Urothelium cell line (cell line): ENCODE measurements around the gene CDC42EP1.
"Not testable (repeated sequence)": the region's sequence is repeated elsewhere in the genome, so short reads cannot be mapped to it uniquely, and the experiment has no call there.

Experiments
- DNase-seq: peaks from one replicate; pipeline ENCODE4 v3.0.0; 2011; ENCODE audit warnings: low spot score, mixed read lengths
- FAIRE-seq: peaks from 2 replicates; lab custom pipeline; 2011; peaks lifted over from hg19 to GRCh38; lab: Jason Lieb, UNC

Gene CDC42EP1, protein sequence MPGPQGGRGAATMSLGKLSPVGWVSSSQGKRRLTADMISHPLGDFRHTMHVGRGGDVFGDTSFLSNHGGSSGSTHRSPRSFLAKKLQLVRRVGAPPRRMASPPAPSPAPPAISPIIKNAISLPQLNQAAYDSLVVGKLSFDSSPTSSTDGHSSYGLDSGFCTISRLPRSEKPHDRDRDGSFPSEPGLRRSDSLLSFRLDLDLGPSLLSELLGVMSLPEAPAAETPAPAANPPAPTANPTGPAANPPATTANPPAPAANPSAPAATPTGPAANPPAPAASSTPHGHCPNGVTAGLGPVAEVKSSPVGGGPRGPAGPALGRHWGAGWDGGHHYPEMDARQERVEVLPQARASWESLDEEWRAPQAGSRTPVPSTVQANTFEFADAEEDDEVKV

DNA sequence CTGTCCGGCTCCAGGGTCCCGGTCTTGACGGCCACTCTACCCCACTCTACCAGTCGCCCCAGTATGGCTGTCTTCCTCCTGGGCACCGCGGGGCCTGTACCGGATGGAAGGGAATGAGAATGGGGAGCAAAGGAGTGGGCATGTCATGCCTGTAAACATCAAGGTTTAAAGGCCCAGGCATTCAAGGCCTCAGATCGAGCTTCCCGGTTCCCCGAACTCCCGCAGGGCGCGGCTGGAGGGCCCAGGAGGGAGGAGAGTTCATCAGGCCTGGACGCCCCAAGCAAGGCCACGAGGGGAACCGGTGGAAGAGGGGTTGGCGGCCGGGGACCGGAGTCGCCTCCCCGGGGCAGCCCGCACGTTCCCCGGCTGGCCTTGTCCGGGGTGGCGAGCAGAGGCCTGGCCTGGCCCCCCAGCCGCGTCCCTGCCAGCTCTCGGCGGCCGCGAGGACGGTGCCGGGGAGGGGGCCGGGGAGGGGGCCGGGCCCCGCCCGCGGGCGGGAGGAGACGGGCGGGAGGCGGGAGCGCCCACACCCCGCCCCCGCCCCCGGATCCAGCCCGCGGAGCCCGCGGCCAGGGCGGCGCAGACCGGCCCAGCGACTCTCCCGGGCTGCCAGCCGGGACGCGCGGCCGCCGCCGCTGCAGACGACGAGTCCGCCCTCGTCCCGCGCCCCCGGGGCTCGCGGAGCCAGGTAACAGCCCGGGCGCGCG is at the start of gene CDC42EP1:
CDC42EP1 (plus strand) TSS at position 580 of the 707 bp plus-strand sequence. CDS start 5,870 bp downstream, outside the sequence.
- DNase-seq (peak; percentile 88), FAIRE-seq (no peak)

DNA sequence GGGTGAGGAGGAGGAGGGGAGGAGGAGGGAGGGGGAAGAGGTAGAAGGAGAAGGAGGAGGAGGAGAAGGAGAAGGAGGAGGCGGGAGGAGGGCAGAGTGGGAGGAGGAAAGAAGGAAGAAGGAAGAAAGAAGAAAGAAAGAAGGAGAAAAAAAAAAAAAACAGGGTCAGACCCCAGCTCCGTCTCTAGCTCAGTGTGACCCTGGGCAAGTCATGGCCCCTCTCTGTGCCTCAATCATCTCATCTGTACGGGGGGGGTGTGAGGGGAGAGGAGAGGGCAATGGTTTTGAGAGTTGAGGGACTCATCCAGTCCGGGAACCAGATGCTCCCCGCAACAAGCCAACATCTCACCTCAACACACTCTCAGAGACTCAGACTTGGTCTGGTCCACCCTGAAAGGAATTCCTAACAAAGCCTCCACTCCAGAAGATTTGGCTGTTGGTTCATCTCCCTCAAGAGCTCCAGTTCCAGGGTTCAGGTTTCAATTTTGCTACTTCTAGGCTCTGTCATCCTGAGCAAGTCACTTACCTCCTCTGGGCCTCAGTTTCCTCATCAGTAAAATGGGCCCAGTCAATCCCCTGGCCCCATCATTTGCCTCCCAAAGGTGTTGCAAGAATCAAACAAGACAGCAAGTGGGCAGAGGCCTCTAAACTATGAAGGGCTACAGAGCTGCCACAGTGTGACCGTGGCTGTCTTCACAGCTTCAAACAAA is 48.7 kb upstream of the CDC42EP1 start:
- DNase-seq, result no peak
- FAIRE-seq, result no peak

DNA sequence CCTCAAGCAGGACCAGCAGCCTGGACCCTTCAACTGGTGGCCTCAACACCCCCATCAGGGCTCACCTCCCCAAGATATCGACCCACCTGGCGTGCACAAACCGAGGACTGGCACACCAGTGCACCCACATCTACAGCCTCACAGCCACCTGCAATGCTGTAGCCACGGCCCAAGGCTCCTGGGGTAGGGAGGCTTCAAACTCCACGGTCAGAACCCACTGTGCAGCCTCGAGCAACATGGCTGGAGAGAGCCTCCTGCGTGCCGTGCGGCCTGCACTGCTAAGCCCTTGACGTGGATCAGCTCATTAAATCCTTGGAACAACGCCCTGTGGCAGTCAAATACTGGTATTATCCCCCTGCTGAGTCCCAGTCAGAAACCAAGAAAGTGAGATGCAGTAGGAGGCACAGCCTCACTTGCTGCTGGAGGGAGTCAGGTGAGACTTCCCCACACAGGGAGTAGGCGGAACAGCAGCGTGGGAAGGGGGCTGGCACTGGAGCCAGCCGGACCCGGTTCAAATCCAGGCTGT is 45.7 kb upstream of the CDC42EP1 start:
- no peak for DNase-seq
- no peak for FAIRE-seq

DNA sequence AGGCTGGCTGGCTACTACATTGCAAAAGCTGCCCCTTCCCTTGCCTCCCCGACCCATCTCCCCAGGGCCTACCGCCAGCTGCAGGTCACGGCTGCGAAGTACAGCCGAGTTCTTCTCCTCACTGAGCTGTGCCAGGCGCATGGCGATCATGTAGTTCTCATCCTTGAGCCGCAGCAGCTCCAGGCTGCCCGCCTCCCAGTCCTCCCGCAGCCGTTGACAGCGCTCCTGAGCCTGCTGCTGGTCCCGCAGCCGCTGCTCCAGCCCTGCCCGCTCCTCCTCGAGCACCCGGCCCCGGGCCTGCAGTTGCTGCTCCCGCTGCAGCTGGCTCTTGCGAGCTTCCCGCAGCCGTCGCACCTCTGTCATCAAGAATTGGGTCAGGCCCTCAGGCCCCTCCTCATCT is 44.4 kb upstream of the CDC42EP1 start:
- no peak for FAIRE-seq

DNA sequence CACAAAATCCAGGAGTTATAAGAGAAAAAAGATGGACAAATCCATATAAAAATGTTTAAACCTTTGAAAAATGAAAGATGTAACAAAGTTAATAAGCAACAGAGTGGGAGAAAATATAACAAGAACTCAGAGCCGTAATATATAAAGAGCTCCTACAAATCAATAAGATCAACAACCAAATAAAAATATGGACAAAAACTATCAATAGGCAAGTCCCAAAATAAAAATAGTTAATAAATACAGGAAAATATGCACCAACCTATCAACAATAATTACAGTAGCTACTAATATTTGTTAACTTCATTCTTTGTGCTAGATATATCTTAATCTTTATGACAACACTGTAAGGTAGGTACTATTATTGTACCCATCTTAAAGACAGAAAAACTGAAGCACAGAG is 43.8 kb upstream of the CDC42EP1 start:
- FAIRE-seq (no peak), DNase-seq (no peak)

More for the DNA sequence above, 44.4 kb upstream of the CDC42EP1 start:
- DNase-seq, result no peak

DNA sequence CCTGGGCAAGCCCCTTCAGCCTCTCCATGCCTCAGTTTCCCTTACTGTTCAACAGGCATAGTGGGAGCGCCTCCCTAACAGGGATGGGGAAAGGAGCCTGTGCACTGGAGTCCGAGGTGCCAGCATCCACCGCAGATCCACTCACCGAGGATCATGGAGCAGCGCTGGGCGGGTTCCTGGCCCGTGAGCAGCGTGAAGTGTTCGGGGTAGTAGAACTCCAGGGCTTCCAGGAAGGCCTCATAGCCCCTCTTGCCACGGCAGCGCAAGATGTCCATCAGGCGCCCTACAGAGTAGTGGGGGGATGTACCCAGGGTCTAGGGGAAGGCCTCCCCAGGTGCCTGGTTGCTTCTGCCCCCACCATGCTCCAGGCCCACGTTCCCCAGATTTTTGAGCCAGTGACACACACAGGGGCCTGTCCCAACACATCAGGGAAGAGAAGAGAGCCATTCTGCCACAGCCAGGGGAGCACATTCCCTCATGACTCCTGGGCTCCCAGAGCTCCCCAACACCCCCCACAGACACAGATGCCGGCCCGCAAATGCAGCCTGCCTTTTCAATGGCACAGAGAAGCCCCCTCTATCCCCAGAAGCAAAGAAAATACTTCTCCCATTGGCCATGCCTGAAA is 42.3 kb upstream of the CDC42EP1 start:
- FAIRE-seq, result no peak
- no peak for DNase-seq

DNA sequence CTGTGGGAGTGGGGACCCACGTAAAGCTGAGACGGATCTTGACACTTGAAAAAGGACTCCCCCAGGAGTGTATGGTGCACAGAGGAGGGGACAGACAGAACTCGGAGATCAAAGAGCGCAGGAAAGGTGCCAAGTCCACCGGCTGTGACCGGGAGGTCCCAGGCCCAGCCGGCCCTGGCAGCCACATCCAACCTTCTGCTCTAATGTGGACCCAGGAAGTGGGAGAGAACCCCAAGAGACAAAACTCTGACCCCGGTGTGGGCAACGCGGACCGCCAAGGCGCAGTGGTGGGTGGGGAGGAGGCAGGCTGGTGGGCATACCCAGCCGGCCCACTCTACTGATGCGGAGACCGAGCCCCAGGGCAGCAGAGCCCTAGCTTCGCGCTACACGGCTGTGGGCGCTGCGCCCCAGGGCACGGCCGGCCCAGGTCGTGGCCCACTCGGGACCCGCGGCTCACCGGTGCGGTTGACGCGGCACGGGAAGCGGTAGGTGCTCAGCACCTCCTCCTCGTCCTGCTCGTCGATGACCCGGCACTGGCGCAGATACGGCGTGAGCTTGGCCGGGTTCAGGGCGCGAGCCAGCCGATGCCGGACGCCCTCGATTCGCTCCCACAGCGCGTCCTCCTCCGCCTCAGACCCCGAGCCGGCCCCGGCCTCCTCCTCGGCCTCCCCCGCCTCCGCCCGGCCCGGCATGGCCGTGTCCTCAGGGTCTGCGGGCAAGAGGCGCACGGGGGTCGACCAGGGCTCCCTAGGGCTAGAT is 41.6 kb upstream of the CDC42EP1 start:
- peak; percentile 92 for FAIRE-seq
- DNase-seq, result no peak

DNA sequence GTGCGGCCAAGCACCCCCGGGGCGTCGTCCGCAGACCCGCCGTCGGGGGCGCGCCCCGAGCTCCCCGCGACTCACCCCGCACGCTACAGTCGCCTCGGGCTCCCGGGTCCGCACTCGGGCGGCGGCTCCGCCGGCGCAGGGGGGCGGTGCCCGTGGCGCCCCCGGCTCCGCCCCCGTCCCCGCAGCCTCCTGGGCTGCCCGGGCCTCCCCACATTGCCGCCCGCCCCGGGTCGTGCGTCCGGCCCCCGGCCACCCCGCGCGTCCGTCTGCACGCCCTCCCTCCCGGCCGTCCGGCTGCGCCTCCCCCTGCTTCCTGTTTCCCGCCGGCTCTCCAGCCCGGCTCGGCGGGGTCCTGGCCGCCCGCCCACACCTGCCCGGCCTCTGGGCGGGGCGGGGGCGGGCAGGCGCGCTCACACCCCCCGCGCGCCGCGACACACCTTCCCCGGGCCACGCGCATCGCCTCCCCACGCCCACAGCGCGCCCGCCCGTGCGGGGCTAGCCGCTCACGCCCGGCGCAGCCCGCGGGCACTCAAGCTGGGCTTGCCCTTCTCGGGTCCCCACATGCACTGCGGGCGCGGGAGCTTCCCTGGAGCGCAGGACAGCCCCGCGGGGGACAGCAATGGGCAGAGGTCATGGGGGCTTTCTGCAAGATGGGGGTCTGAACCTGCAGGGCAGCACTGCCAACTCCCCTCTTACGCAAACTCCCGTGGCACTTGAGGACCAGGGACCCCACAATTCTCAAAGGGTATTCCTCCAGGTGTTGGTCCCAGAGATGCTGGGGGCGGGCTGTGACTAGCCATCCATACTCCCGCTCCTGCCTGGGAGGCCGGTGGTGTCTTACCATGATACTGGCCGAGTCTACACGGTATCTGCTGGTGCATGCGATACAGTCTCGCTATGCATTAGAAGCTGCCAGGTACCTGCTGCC is 40.7 kb upstream of the CDC42EP1 start, which contains the start of gene CARD10:
CARD10 (minus strand) TSS at position 148 of the 928 bp plus-strand sequence. CDS start 215 bp downstream, outside the sequence.
- FAIRE-seq (peak; percentile 79), DNase-seq (peak; percentile 79)

DNA sequence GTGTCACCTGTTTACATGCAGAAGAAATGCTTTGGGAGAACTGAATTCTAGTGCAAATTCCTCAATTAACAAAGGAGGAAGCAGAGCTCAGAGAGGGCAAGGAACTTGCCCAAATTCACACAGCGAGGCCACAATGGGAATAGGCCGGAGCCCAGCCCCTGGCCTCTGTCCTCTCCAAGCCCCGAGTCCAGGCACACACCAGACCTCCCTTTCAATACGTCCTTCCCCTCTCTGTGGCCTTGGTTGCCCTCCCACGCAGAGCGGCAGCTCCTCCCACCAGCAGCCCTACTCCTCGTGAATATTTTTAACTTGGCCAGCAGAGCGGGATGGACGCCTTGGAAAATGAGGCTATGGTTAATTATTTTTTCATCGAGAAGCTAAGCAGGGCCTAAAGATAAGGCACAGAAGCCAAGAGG is 39.5 kb upstream of the CDC42EP1 start:
- FAIRE-seq, result no peak
- no peak for DNase-seq

DNA sequence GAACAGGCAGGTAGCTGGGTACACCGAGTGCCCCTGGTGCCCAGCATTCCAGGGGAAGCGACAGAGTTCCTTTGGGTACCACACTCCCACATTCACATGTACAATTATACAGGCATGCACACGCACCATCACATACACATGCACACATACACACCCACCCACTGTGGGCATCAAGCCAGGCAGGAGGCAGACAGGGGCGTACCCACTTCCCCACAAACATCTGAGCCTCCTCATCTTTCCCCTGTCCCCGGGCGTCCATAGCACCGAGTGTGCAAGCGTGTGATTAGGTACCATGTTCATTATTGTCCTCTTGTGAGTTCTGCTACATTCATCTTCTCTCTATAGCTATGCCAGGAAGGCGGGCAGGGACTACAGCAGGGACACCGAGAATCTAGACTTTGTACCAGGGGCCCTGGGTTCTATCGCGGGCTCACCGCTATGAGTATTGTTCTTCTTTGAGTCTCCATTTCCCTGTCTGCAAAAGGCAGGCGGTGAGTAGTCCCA is 39.0 kb upstream of the CDC42EP1 start:
- FAIRE-seq (peak; percentile 5), DNase-seq (no peak)

DNA sequence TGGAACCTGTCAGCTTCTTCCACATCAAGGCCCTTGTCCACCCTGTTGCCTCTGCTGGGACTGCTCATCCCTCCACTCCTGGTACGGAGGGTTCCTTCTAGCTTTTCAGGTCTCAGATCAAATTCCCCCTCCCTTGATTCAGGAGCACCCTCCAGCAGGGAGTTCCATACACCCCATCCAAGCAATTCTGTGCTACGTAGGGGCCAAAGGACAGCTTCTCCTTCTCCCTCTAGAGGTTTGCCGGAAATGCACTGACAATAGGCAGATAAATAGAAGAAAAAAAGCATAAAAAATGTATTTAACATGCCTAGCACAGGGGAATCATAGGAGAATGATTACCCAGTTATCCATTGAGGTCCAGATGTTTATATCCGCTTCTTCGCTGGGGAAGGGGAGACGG is 37.8 kb upstream of the CDC42EP1 start:
- DNase-seq (no peak), FAIRE-seq (no peak)

DNA sequence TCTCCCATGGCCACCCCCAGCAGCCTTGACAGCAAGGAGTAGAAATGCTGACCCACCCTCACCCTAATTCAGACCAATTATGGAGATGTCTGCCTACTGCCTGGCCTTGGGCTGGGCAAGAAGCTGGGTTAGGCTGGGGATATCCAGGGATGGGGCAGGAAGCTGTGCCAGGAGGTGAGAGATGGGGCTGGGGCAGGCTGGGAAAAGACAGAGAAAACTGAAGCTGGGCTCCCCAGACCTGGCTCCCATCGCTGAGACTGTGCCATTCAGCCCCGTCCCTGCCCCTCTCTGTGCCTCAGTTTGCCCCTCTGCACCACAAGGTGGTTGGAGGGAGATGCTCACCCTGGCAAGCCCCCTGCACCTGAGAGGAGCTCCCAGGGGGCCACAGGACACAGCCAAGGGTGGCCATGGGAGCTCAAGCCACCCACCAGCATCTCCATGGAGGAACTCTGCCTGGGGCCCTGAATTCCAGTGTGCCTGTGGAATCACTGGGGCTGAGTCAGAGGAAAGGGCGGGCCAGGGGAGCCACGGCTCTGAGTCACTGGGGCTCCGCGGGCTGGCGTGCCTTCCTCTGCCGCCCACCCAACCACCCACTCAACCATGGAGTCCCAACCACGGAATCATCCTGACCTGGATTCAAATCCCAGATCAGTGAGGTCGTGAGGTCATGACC is 35.1 kb upstream of the CDC42EP1 start:
- FAIRE-seq, result peak; percentile 95

DNA sequence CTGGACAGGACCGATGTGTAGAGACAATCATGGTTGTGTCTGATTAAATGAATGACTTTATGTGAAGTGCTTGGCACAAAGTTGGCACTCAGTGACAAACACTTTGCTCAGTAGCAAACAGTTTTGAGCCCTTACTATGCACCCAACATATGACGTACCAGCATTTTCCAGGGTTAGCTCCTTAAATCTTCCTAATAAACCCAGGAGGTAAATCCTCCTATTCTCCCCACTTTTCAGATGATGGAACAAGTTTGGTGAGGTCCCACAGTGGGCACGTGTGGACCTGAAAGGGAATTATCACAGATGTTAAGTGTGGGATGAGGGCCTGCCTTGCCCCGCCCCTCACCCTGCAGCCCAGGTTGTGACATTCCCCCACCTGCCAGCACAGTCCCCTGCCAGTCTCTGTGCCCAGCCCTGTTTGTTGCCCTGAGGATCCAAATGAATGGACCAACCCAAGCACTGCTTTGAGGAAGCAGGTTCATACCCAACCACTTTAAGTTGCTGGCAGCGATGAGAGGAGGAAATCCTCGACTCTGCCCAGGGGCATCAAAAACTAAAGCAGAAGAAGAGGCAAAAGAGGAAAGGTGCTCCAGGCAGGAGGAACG is 34.4 kb upstream of the CDC42EP1 start:
- FAIRE-seq (peak; percentile 61), DNase-seq (no peak)

More for the DNA sequence above, 35.1 kb upstream of the CDC42EP1 start:
- DNase-seq, result peak; percentile 92

DNA sequence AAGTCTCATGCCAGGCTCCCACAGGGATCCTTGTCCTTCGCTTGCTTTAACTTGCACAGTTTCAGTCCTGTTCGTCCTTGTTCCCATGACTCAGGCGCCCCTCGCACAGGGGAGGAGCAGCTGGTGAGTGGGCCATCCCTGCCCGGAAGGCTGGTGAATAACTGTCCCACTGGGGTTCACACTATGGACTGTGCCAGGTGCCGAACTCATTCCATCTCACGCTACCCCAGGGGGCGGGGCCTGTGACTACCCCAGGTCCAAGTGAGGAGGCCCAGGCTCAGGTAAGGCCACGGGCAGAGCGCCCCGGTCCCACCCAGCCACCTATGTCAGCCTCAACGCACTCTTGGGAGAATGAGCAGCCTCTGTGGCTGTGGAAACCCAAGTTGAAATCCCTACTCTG is 33.9 kb upstream of the CDC42EP1 start:
- DNase-seq (no peak), FAIRE-seq (peak; percentile 44)

DNA sequence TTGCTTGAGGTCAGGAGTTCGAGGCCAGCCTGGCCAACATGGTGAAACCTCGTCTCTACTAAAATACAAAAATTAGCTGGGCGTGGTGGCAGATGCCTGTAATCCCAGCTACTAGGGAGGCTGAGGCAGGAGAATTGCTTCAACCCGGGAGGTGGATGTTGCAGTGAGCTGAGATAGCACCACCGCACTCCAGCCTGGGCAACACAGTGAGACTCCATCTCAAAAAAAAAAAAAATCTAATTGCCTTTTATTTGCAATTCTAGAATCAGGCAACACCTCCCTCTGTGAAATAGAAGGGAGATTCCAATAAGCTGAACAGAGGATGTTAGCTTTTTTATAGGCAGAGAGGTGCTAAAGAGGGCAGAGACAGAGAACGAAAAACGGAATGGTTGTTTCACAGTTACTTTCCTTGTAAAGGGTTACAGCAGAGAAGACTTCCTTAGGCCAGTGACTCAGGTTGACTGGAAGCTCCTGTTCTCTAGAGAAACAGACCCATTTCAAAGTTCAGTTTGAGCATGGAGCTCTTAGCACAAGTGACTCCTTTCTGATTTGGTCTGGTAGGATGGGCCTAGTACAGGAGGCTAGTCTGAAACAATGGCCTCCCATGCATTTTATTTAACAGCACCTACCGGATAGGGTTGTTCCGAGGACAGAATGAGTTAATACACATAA is 33.1 kb upstream of the CDC42EP1 start:
- not testable (repeated sequence) for DNase-seq, FAIRE-seq

DNA sequence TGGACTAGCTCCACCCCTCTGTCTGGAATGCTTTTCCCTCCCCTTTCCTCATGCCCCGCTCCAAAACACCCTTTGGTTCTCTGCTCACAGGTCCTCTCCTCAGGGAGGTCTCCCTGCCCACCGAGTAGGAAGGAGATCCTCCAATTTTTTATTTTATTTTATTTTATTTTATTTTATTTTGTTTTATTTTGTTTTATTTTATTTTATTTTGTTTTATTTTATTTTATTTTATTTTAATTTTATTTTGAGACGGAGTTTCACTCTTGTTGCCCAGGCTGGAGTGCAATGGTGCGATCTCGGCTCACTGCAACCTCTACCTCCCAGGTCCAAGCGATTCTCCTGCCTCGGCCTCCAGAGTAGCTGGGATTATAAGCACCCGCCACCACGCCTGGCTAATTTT is 32.3 kb upstream of the CDC42EP1 start:
- FAIRE-seq, DNase-seq: not testable (repeated sequence)
